GM13976 (cell line): ENCODE data around the gene TRIO.

Experiments used
- DNase-seq: peaks from one replicate; pipeline ENCODE4 v3.0.0; 2012; ENCODE audit warnings: low spot score
- CTCF ChIP-seq: IDR thresholded peaks from 2 replicates; pipeline ENCODE4 v1.5.1; 2012; ENCODE audit warnings: borderline replicate concordance, mild to moderate bottlenecking; ENCODE audit not compliant: insufficient read depth; ENCODE audit errors: extremely low read depth, missing control alignments, control extremely low read depth
- in situ Hi-C: fragments of 300-500 bp; cut with MboI; formaldehyde crosslinking; loops from one replicate; pipeline ENCODE4 v1.12.0; 2022; ENCODE audit warnings: low sequenced_read_pairs, mixed read lengths, inconsistent platforms; ENCODE audit not compliant: unreplicated experiment

The TRIO gene

GRCh38 chr5:14479143-14479696 lies 336.1 kb downstream of the TRIO start:
- in situ Hi-C loops = no loop called here
- no peak for DNase-seq
- no peak for TF ChIP-seq CTCF

GRCh38 chr5:14481349-14481748 lies 338.2 kb downstream of the TRIO start:
- DNase-seq = no peak
- in situ Hi-C loops = no loop called here
- no peak for TF ChIP-seq CTCF

- in situ Hi-C loops = no loop called here
- TF ChIP-seq CTCF = no peak
- no peak for DNase-seq
Observed at GRCh38 chr5:14482085-14482484, 338.9 kb downstream of the TRIO start.

GRCh38 chr5:14483504-14484157 lies 340.5 kb downstream of the TRIO start:
- no peak for TF ChIP-seq CTCF
- in situ Hi-C loops = no loop called here

GRCh38 chr5:14486486-14486885 lies 343.3 kb downstream of the TRIO start:
- DNase-seq = peak; percentile 25
- in situ Hi-C loops = no loop called here
- no peak for TF ChIP-seq CTCF

More at GRCh38 chr5:14483504-14484157, 340.5 kb downstream of the TRIO start:
- no peak for DNase-seq

- in situ Hi-C loops = no loop called here
- DNase-seq = peak; percentile 32
- no peak for TF ChIP-seq CTCF
Observed at GRCh38 chr5:14486996-14487896, 344.1 kb downstream of the TRIO start.
